Parathyroid adenoma (tissue), 2 donors: ENCODE measurements around the gene TEX29.

ENCODE experiments used
- H2AFZ ChIP-seq: fragments of 300-600 bp; sonication (generic); one replicate; pipeline ENCODE4 v1.7.0; 2017; ENCODE audit warnings: antibody characterized with exemption, mild to moderate bottlenecking
- H3K27ac ChIP-seq: fragments of 300-600 bp; sonication (generic); one replicate; pipeline ENCODE4 v1.7.0; 2017
- H3K27me3 ChIP-seq: fragments of 300-600 bp; sonication (generic); one replicate; pipeline ENCODE4 v1.7.0; 2017; ENCODE audit warnings: low read length; ENCODE audit not compliant: control insufficient read depth, insufficient read depth
- H3K36me3 ChIP-seq: fragments of 300-600 bp; sonication (generic); one replicate; pipeline ENCODE4 v1.7.0; 2017; ENCODE audit warnings: low read length; ENCODE audit not compliant: control insufficient read depth, insufficient read depth
- H3K4me1 ChIP-seq: fragments of 300-600 bp; sonication (generic); one replicate; pipeline ENCODE4 v1.7.0; 2017; ENCODE audit warnings: control low read depth
- H3K4me2 ChIP-seq: fragments of 300-600 bp; sonication (generic); one replicate; pipeline ENCODE4 v1.7.0; 2017; ENCODE audit warnings: low read length
- H3K4me3 ChIP-seq: fragments of 300-600 bp; sonication (generic); one replicate; pipeline ENCODE4 v1.7.0; 2017; ENCODE audit warnings: low read depth, low read length
- H3K79me2 ChIP-seq: fragments of 300-600 bp; sonication (generic); one replicate; pipeline ENCODE4 v1.7.0; 2017; ENCODE audit warnings: control low read depth
- H3K9ac ChIP-seq: fragments of 300-600 bp; sonication (generic); one replicate; pipeline ENCODE4 v1.7.0; 2017; ENCODE audit warnings: mild to moderate bottlenecking
- H3K9me3 ChIP-seq: fragments of 300-600 bp; sonication (generic); one replicate; pipeline ENCODE4 v1.7.0; 2017; ENCODE audit warnings: low read length; ENCODE audit not compliant: control insufficient read depth
- CTCF ChIP-seq: fragments of 300-600 bp; sonication (generic); IDR thresholded peaks from one replicate; pipeline ENCODE4 v1.7.0; 2017; ENCODE audit warnings: antibody characterized with exemption, mild to moderate bottlenecking
- donor health status: primary hyperparathyroidism.

Gene TEX29

GRCh38 chr13:111380431-111380830 lies 60.0 kb downstream of the TEX29 start:
- Histone ChIP-seq H3K27ac (no peak overlapping the region), H3K4me2 (no peak overlapping the region), H2AFZ (no peak overlapping the region), H3K9ac (no peak overlapping the region), H3K4me3 (no peak overlapping the region), H3K4me1 (no peaks in the 10 kb centered on the region), H3K79me2 (no peaks in the 10 kb centered on the region), H3K27me3 (no peaks in the 10 kb centered on the region), H3K36me3 (no peaks in the 10 kb centered on the region), H3K9me3 (no peaks in the 10 kb centered on the region)
- TF ChIP-seq CTCF, result no peak

DNA sequence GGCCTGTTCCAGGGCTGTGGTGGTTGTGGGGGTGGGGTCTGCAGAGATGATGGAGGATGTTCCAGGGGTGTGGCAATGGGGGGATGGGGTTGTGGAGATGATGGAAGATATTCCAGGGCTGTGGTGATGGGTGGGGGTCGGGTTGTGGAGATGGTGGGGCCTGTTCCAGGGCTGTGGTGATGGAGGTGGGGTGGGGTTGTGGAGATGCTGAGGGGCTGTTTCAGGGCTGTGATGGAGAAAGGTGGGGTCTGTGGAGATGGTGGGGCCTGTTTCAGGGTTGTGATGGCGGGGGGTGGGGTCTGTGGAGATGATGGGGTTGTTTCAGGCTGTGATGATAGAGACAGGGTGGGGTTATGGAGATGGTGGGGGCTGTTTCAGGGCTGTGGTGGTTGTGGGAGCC lies 62.0 kb downstream of the TEX29 start:
- Histone ChIP-seq H3K9ac (no peak overlapping the region), H3K27ac (no peak overlapping the region), H3K79me2 (no peaks in the 10 kb centered on the region), H3K4me3 (no peak overlapping the region), H3K4me2 (no peak overlapping the region), H3K4me1 (no peaks in the 10 kb centered on the region), H3K36me3 (no peaks in the 10 kb centered on the region), H3K9me3 (no peaks in the 10 kb centered on the region), H2AFZ (no peak overlapping the region), H3K27me3 (no peaks in the 10 kb centered on the region)
- TF ChIP-seq CTCF, result no peak

GRCh38 chr13:111382877-111383276 lies 62.4 kb downstream of the TEX29 start:
- Histone ChIP-seq H3K4me1 (no peaks in the 10 kb centered on the region), H3K4me2 (no peak overlapping the region), H3K4me3 (no peak overlapping the region), H3K36me3 (no peaks in the 10 kb centered on the region), H3K79me2 (no peaks in the 10 kb centered on the region), H3K9ac (no peak overlapping the region), H2AFZ (no peak overlapping the region), H3K27me3 (no peaks in the 10 kb centered on the region), H3K27ac (no peak overlapping the region), H3K9me3 (no peaks in the 10 kb centered on the region)
- TF ChIP-seq CTCF, result no peak

- Histone ChIP-seq H3K9me3 (no peaks in the 10 kb centered on the region), H3K4me3 (no peak overlapping the region), H3K27me3 (no peaks in the 10 kb centered on the region), H3K9ac (no peak overlapping the region), H3K4me1 (no peaks in the 10 kb centered on the region), H3K4me2 (no peak overlapping the region), H3K27ac (no peak overlapping the region), H3K79me2 (no peaks in the 10 kb centered on the region), H3K36me3 (no peaks in the 10 kb centered on the region), H2AFZ (no peak overlapping the region)
- no peak for TF ChIP-seq CTCF
Measured at GRCh38 chr13:111383591-111384440, 63.4 kb downstream of the TEX29 start.
